Sigmoid colon (tissue), 4 donors: ENCODE results near the gene GPNMB.

Experiments
- POLR2A ChIP-seq, 2 donors: fragments of 450-650 bp; IDR thresholded peaks; one replicate each; pipeline ENCODE4 v1.6.1; 2016; ENCODE audit warnings: antibody characterized with exemption in 2 of 2, mild to moderate bottlenecking in 2 of 2, moderate library complexity in 2 of 2
- POLR2AphosphoS5 ChIP-seq, 4 donors: sonication (generic); formaldehyde crosslinking; IDR thresholded peaks; one replicate each; pipeline ENCODE4 v1.6.1; 2017; ENCODE audit warnings: antibody characterized with exemption in 4 of 4
- TF ChIP-seq, protein P1 (sequence below), 4 experiments: fragments of 450-650 bp in 3 of 4; fragments of 200-600 bp in 1 of 4; IDR thresholded peaks; one replicate each; pipeline ENCODE4 v1.5.1; 2016 to 2019; ENCODE audit warnings: antibody characterized with exemption in 4 of 4, mild to moderate bottlenecking in 3 of 4, moderate library complexity in 2 of 4

- TF ChIP-seq, protein P1, sequence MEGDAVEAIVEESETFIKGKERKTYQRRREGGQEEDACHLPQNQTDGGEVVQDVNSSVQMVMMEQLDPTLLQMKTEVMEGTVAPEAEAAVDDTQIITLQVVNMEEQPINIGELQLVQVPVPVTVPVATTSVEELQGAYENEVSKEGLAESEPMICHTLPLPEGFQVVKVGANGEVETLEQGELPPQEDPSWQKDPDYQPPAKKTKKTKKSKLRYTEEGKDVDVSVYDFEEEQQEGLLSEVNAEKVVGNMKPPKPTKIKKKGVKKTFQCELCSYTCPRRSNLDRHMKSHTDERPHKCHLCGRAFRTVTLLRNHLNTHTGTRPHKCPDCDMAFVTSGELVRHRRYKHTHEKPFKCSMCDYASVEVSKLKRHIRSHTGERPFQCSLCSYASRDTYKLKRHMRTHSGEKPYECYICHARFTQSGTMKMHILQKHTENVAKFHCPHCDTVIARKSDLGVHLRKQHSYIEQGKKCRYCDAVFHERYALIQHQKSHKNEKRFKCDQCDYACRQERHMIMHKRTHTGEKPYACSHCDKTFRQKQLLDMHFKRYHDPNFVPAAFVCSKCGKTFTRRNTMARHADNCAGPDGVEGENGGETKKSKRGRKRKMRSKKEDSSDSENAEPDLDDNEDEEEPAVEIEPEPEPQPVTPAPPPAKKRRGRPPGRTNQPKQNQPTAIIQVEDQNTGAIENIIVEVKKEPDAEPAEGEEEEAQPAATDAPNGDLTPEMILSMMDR (IDR thresholded peaks at IDR 0.05), result peak in 3 of 4 experiments; percentile 29 to 66 (median 54)
- TF ChIP-seq POLR2A (IDR thresholded peaks at IDR 0.05), result no peak
- TF ChIP-seq POLR2AphosphoS5 (IDR thresholded peaks at IDR 0.05), result no peak
Measured at GRCh38 chr7:23277359-23277989, 30.9 kb downstream of the GPNMB start.
